Fibroblast of peridontal ligament (primary cell): ENCODE results near the gene LRRC7.

Experiments
- DNase-seq: peaks from one replicate; pipeline ENCODE4 v3.0.0-alpha.2; 2010; ENCODE audit errors: extremely low read depth

Gene LRRC7

DNA sequence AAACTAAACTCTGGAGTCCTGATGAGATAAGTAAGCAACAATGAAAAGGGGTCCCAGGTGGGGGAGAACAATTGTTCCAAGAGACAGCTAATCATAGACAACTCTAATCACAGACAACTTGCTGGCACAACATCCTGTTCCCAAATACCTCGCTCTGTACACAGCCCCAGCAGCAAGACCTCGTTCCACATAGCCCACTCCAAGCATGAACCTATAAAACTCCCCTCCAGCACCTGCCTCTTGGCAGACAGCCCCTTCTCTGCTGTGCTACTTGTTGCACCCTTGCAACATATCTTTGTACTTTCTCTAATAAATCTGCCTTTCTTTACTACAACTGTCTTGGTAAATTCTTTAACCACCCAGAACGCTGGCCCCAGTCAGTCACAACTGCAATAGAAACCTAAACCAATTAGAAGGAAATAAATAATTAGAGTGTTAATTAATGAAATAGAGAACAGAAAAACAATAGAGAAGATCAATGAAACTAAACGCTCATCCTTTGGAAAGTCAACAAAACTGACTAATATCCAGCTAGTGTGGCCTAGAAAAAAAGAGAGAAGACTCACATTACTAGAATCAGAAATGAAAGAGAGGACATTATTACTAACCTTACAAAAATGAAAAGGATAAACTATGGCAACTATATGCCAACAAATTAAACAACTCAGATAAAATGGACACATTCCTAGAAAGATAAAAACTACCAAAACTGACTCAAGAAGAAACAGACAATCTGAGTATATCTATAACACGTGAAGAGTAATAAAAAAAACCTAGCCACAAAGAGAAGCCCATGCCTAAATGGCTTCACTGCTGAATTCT lies 601.5 kb downstream of the LRRC7 start:
- DNase-seq, result no peak

DNA sequence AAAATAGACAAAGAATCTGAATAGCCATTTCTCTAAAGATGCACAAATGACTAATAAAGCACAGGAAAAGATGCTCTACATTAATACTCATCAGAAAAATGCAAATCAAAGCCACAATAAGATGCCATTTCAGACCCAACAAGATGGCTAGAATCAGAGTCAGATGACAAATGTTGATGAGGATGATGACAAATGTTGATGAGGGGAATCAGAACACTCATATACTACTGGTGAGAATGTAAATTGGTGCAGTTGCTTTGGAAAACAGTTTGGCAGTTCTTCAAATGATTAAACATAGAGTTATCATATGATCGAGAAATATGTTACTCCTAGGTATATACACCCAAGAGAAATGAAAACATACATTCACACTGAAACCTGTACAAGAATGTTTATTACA lies 603.8 kb downstream of the LRRC7 start:
- no peak for DNase-seq
